Endothelial cell of umbilical vein (primary cell): Measurements from ENCODE around the gene RASGRF2. TPM values are rescaled to one million over a fixed set of nuclear protein-coding genes. Genes with fewer than 3 reads are reported as not detected.

Source experiments
- BruUV-seq: library from RNA; stranded (reverse); fragments of 400-500 nt; replicated peaks from 2 replicates; lab custom pipeline; 2021; lab: Mats Ljungman, UMichigan
- CTCF ChIA-PET: fragments of 300-600, 350-600 bp; sonication (Branson Sonifier 250); formaldehyde crosslinking; loops from one replicate; lab custom pipeline; 2021; ENCODE audit warnings: antibody characterized with exemption, inconsistent platforms; lab: Charles Lee
- POLR2A ChIA-PET: fragments of 300-600, 350-600 bp; sonication (Branson Sonifier 250); formaldehyde crosslinking; loops from one replicate; lab custom pipeline; 2021; ENCODE audit warnings: antibody characterized with exemption, inconsistent platforms; lab: Charles Lee
- DNase-seq: peaks from one replicate; pipeline ENCODE4 v3.0.0-alpha.2; 2011; ENCODE audit warnings: low read depth, low spot score
- FAIRE-seq: peaks from 2 replicates; lab custom pipeline; 2011; peaks lifted over from hg19 to GRCh38; lab: Jason Lieb, UNC
- H2AFZ ChIP-seq: 2 replicates; pipeline ENCODE4 v1.6.0; 2012; ENCODE audit warnings: low read depth, low read length, control low read depth, inconsistent platforms
- H3K27ac ChIP-seq: 2 replicates; pipeline ENCODE4 v1.5.1; 2011; ENCODE audit warnings: low read depth, mild to moderate bottlenecking, control low read depth, low read length, moderate library complexity; ENCODE audit not compliant: insufficient read depth
- H3K27me3 ChIP-seq, 2 experiments: 2 replicates each; pipeline versions ENCODE4 v1.6.0 to v1.6.1; 2011; ENCODE audit warnings: low read length in 2 of 2, mixed read lengths in 1 of 2; ENCODE audit not compliant: control insufficient read depth in 2 of 2, insufficient read depth in 2 of 2
- H3K36me3 ChIP-seq, 2 experiments: 2 replicates in 1 of 2; 3 replicates in 1 of 2; pipeline ENCODE4 v1.5.1; 2011; ENCODE audit warnings: low read length in 2 of 2, mild to moderate bottlenecking in 1 of 2, moderate library complexity in 1 of 2; ENCODE audit not compliant: control insufficient read depth in 2 of 2, insufficient read depth in 2 of 2; ENCODE audit errors: extremely low read depth in 1 of 2
- H3K4me1 ChIP-seq: 3 replicates; pipeline ENCODE4 v1.5.1; 2011; ENCODE audit warnings: mild to moderate bottlenecking, low read length; ENCODE audit not compliant: control insufficient read depth, insufficient read depth; ENCODE audit errors: extremely low read depth
- H3K4me2 ChIP-seq: 2 replicates; pipeline ENCODE4 v1.6.1; 2011; ENCODE audit warnings: low read length, control low read depth, mixed read lengths; ENCODE audit not compliant: insufficient read depth
- H3K4me3 ChIP-seq, 3 experiments: fragments of 200-600 bp in 1 of 3; sonication (generic), shearing (Covaris generic) in 1 of 3; replicated peaks in 1 of 3; 2 replicates each; pipeline ENCODE4 v1.5.1; 2011 to 2016; ENCODE audit warnings: control low read depth in 3 of 3, low read length in 3 of 3, mild to moderate bottlenecking in 2 of 3, inconsistent platforms in 1 of 3, low read depth in 1 of 3, moderate library complexity in 1 of 3; ENCODE audit not compliant: insufficient read depth in 1 of 3
- H3K79me2 ChIP-seq: 2 replicates; pipeline ENCODE4 v1.6.0; 2012; ENCODE audit warnings: low read length, inconsistent platforms; ENCODE audit not compliant: control insufficient read depth, insufficient read depth
- H3K9ac ChIP-seq: replicated peaks from 2 replicates; pipeline ENCODE3; 2011; ENCODE audit warnings: low read length, control low read depth; ENCODE audit not compliant: insufficient read depth; ENCODE audit errors: extremely low read depth
- H3K9me1 ChIP-seq: replicated peaks from 3 replicates; pipeline ENCODE4 v1.6.0; 2011; ENCODE audit warnings: mild to moderate bottlenecking, low read length; ENCODE audit not compliant: control insufficient read depth, insufficient read depth; ENCODE audit errors: extremely low read depth
- H3K9me3 ChIP-seq: replicated peaks from 2 replicates; pipeline ENCODE4 v1.5.1; 2012; ENCODE audit warnings: low read length, inconsistent platforms; ENCODE audit not compliant: control insufficient read depth, insufficient read depth
- H4K20me1 ChIP-seq: replicated peaks from 2 replicates; pipeline ENCODE3; 2011; ENCODE audit warnings: mild to moderate bottlenecking, low read length; ENCODE audit not compliant: control insufficient read depth, insufficient read depth; ENCODE audit errors: extremely low read depth
- CTCF ChIP-seq, 2 donors: IDR thresholded peaks; 1 replicate in 1 of 2; 2 replicates in 1 of 2; pipeline ENCODE4 v1.5.1; 2011; ENCODE audit warnings: low read length in 2 of 2, mild to moderate bottlenecking in 2 of 2, moderate library complexity in 2 of 2, control low read depth in 1 of 2, inconsistent platforms in 1 of 2, low read depth in 1 of 2; ENCODE audit not compliant: insufficient read depth in 1 of 2; ENCODE audit errors: extremely low read depth in 1 of 2
- EZH2 ChIP-seq: IDR thresholded peaks from 2 replicates; pipeline ENCODE4 v1.6.1; 2012; ENCODE audit warnings: borderline replicate concordance, low read depth, mild to moderate bottlenecking, moderate library complexity, low read length, inconsistent platforms; ENCODE audit not compliant: severe bottlenecking
- FOS ChIP-seq: IDR thresholded peaks from 2 replicates; pipeline ENCODE4 v1.6.1; 2011; ENCODE audit warnings: mild to moderate bottlenecking, low read length, moderate library complexity, borderline replicate concordance; ENCODE audit not compliant: insufficient read depth
- GATA2 ChIP-seq: IDR thresholded peaks from 2 replicates; pipeline ENCODE4 v1.7.0; 2011; ENCODE audit warnings: low read depth, mild to moderate bottlenecking, moderate library complexity, mixed read lengths, low read length; ENCODE audit not compliant: insufficient read length, insufficient read depth
- JUN ChIP-seq: IDR thresholded peaks from 2 replicates; pipeline ENCODE4 v1.6.1; 2011; ENCODE audit warnings: borderline replicate concordance, low read depth; ENCODE audit not compliant: insufficient read length, insufficient read depth
- MAX ChIP-seq: IDR thresholded peaks from 2 replicates; pipeline ENCODE4 v1.6.1; 2011; ENCODE audit not compliant: insufficient read depth, insufficient read length
- MYC ChIP-seq: IDR thresholded peaks from one replicate; pipeline ENCODE4 v1.6.1; 2011; ENCODE audit warnings: mild to moderate bottlenecking, low read depth, low read length
- POLR2A ChIP-seq: IDR thresholded peaks from 2 replicates; pipeline ENCODE4 v1.6.1; 2012; ENCODE audit warnings: low read depth, mild to moderate bottlenecking, control low read depth, low read length
- POLR2AphosphoS5 ChIP-seq: IDR thresholded peaks from 2 replicates; pipeline ENCODE4 v1.6.1; 2012; ENCODE audit warnings: low read depth, mild to moderate bottlenecking, control low read depth, low read length, moderate library complexity; ENCODE audit not compliant: insufficient read depth
- dilution Hi-C: fragments of 300-500 bp; cut with MboI; formaldehyde crosslinking; loops from one replicate; pipeline ENCODE4 v1.15.0; 2019; ENCODE audit warnings: low sequenced_read_pairs; ENCODE audit not compliant: extremely low pct_ligation_motif_present
- intact Hi-C: fragments of 100-400 bp; cut with micrococcal nuclease; formaldehyde crosslinking; loops from one replicate; pipeline ENCODE4 v1.10.0; 2022
- polyA plus RNA-seq, 4 experiments: library from polyadenylated mRNA; depleted of rRNA in 3 of 4; stranded (reverse) in 3 of 4; unstranded in 1 of 4; fragments of >200 nt; gene quantifications; 2 replicates each; pipeline versions ENCODE4 v1.2.1 to v1.2.3, GENCODE V29; 2011 to 2012; ENCODE audit warnings: missing spikeins in 1 of 4
- total RNA-seq: library from RNA; stranded (reverse); gene quantifications from 2 replicates; pipeline ENCODE4 v1.2.3, GENCODE V29; 2021

Gene RASGRF2
- total and polyA plus RNA-seq, 2 donors (not counting 3 experiments of a cell fraction or from before 2014, with no cell fraction given): 0.41 to 4.0 TPM

- Histone ChIP-seq H4K20me1 (no peaks in the 10 kb centered on the region), H3K27me3 (no peaks in the 10 kb centered on the region), H3K9me1 (no peaks in the 10 kb centered on the region), H3K79me2 (no peaks in the 10 kb centered on the region), H3K4me1 (no peaks in the 10 kb centered on the region), H2AFZ (no peak overlapping the region), H3K36me3 (no peaks in the 10 kb centered on the region), H3K4me3 (no peak overlapping the region), H3K4me2 (no peak overlapping the region), H3K27ac (no peak overlapping the region), H3K9ac (no peak overlapping the region), H3K9me3 (no peaks in the 10 kb centered on the region)
- FAIRE-seq (no peak), DNase-seq (no peak)
- dilution Hi-C loops: no loop called here
- intact Hi-C loops: no loop called here
- TF ChIP-seq JUN: no peak
- TF ChIP-seq MYC: no peak
- no peak for TF ChIP-seq EZH2
- no peak for TF ChIP-seq FOS
- no peak for TF ChIP-seq POLR2AphosphoS5
- no peak for TF ChIP-seq MAX
- no peak for TF ChIP-seq GATA2
- TF ChIP-seq POLR2A: no peak
- no peak for TF ChIP-seq CTCF (IDR thresholded peaks at IDR 0.05; ENCODE audit: extremely low read depth in 1 of 2, insufficient read depth in 1 of 2, low read depth in 1 of 2, low read length in 2 of 2)
- ChIA-PET CTCF (no interaction called here), POLR2A (no interaction called here)
- no TSS peak for BruUV-seq
These were observed 165.8 kb downstream of the RASGRF2 start for GRCh38 chr5:81125959-81126358.
